Ishikawa (cell line): ENCODE data around the gene DENND4B.

ENCODE experiments used
- CEBPB ChIP-seq: IDR thresholded peaks from 2 replicates; pipeline ENCODE4 v1.6.1; 2012
- CREB1 ChIP-seq: IDR thresholded peaks from 2 replicates; pipeline ENCODE4 v1.6.1; 2012; ENCODE audit warnings: low read depth
- EGR1 ChIP-seq: IDR thresholded peaks from 2 replicates; pipeline ENCODE4 v1.6.1; 2012
- EP300 ChIP-seq: IDR thresholded peaks from 2 replicates; pipeline ENCODE4 v1.6.1; 2012; ENCODE audit warnings: borderline replicate concordance
- FOXM1 ChIP-seq: IDR thresholded peaks from 2 replicates; pipeline ENCODE4 v1.6.1; 2012; ENCODE audit warnings: low read depth, borderline replicate concordance
- MAX ChIP-seq: IDR thresholded peaks from 2 replicates; pipeline ENCODE4 v1.6.1; 2012
- NFIC ChIP-seq: IDR thresholded peaks from 2 replicates; pipeline ENCODE4 v1.6.1; 2012
- RAD21 ChIP-seq: IDR thresholded peaks from 2 replicates; pipeline ENCODE4 v1.6.1; 2012; ENCODE audit warnings: low read depth
- REST ChIP-seq: IDR thresholded peaks from 2 replicates; pipeline ENCODE4 v1.6.1; 2012; ENCODE audit warnings: low read depth, mild to moderate bottlenecking
- TAF1 ChIP-seq: IDR thresholded peaks from 2 replicates; pipeline ENCODE4 v1.6.1; 2012; ENCODE audit warnings: low read depth, mild to moderate bottlenecking
- TCF12 ChIP-seq: IDR thresholded peaks from 2 replicates; pipeline ENCODE4 v1.6.1; 2012; ENCODE audit warnings: low read depth
- TEAD4 ChIP-seq: IDR thresholded peaks from 2 replicates; pipeline ENCODE4 v1.6.1; 2012
- USF1 ChIP-seq: IDR thresholded peaks from 2 replicates; pipeline ENCODE4 v1.6.1; 2012
- YY1 ChIP-seq: IDR thresholded peaks from 2 replicates; pipeline ENCODE4 v1.6.1; 2012; ENCODE audit warnings: low read depth
- ZBTB7A ChIP-seq: IDR thresholded peaks from 2 replicates; pipeline ENCODE4 v1.6.1; 2012; ENCODE audit warnings: low read depth

The DENND4B gene

GRCh38 chr1:153944827-153945117, 1.7 kb downstream of the DENND4B start:
- no peak for TF ChIP-seq TEAD4
- no peak for TF ChIP-seq TAF1
- TF ChIP-seq YY1 = no peak
- no peak for TF ChIP-seq TCF12
- no peak for TF ChIP-seq RAD21
- TF ChIP-seq EGR1 = no peak
- TF ChIP-seq CEBPB = no peak
- TF ChIP-seq MAX = no peak
- no peak for TF ChIP-seq NFIC

- TF ChIP-seq CREB1 = 0 out of 2 replicates have a peak, but pooled peaks have one; percentile 22
- no peak for TF ChIP-seq TCF12
These were observed 2.3 kb downstream of the DENND4B start for GRCh38 chr1:153944005-153944826.

- TF ChIP-seq FOXM1 = no peak
These were observed 3.6 kb downstream of the DENND4B start for GRCh38 chr1:153942766-153943549.

- TF ChIP-seq NFIC (no peak), TCF12 (no peak), RAD21 (no peak), FOXM1 (no peak), USF1 (no peak), TAF1 (no peak)
These were observed 4.4 kb downstream of the DENND4B start for GRCh38 chr1:153941826-153942725.

GRCh38 chr1:153940756-153941155, 5.8 kb downstream of the DENND4B start:
- TF ChIP-seq NFIC = no peak
- TF ChIP-seq MAX = no peak
- no peak for TF ChIP-seq TCF12
- no peak for TF ChIP-seq EP300
- no peak for TF ChIP-seq TAF1
- no peak for TF ChIP-seq FOXM1
- no peak for TF ChIP-seq YY1

GRCh38 chr1:153939476-153939875, 7.0 kb downstream of the DENND4B start:
- no peak for TF ChIP-seq TCF12
- no peak for TF ChIP-seq MAX
- TF ChIP-seq REST = no peak
- TF ChIP-seq EGR1 = no peak
- TF ChIP-seq NFIC = no peak
- TF ChIP-seq YY1 = no peak
- TF ChIP-seq ZBTB7A = no peak

- no peak for TF ChIP-seq CEBPB
- TF ChIP-seq NFIC = 0 out of 2 replicates have a peak, but pooled peaks have one; percentile 7
These were observed 7.5 kb downstream of the DENND4B start for GRCh38 chr1:153938996-153939395.

- no peak for TF ChIP-seq RAD21
- TF ChIP-seq CREB1 = no peak
- TF ChIP-seq TEAD4 = no peak
- TF ChIP-seq CEBPB = no peak
These were observed 9.2 kb downstream of the DENND4B start for GRCh38 chr1:153937331-153937730.
